Transverse colon (tissue), 3 donors: Measurements from ENCODE around the gene ADAM10.
"Not testable (repeated sequence)": the region's sequence is repeated elsewhere in the genome, so short reads cannot be mapped to it uniquely, and the experiment has no call there.

Source experiments
- POLR2A ChIP-seq: fragments of 450-650 bp; IDR thresholded peaks from one replicate; pipeline ENCODE4 v1.6.1; 2016; ENCODE audit warnings: antibody characterized with exemption, mild to moderate bottlenecking, moderate library complexity
- TF ChIP-seq, protein P1 (sequence below), 5 experiments: fragments of 200-600 bp in 3 of 5; fragments of 450-650 bp in 2 of 5; sonication (generic) in 3 of 5; IDR thresholded peaks; 1 replicate in 2 of 5; 2 replicates in 3 of 5; pipeline ENCODE4 v1.5.1; 2016 to 2017; ENCODE audit warnings: antibody characterized with exemption in 5 of 5, inconsistent platforms in 3 of 5, mild to moderate bottlenecking in 2 of 5, moderate library complexity in 1 of 5

DNA sequence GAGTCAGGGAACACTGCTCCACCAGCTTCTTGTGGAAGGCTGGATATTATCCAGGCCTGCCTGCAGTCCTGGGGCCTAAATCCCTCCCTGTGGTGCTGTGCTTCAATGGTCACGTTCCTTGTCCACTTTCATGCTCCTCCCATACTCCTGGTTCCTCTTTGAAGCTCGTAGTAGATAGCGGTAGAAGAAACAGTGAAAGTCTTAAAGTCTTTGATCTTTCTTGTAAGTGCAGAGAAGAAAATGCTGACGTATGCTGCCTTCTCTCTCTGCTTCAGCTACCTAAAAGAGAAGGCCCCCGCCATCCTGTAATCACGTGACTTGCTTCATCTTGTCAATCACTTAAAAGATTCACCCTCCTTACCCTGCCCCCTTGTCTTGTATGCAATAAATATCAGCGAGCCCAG is 19.1 kb upstream of the ADAM10 start:
- TF ChIP-seq, protein P1, sequence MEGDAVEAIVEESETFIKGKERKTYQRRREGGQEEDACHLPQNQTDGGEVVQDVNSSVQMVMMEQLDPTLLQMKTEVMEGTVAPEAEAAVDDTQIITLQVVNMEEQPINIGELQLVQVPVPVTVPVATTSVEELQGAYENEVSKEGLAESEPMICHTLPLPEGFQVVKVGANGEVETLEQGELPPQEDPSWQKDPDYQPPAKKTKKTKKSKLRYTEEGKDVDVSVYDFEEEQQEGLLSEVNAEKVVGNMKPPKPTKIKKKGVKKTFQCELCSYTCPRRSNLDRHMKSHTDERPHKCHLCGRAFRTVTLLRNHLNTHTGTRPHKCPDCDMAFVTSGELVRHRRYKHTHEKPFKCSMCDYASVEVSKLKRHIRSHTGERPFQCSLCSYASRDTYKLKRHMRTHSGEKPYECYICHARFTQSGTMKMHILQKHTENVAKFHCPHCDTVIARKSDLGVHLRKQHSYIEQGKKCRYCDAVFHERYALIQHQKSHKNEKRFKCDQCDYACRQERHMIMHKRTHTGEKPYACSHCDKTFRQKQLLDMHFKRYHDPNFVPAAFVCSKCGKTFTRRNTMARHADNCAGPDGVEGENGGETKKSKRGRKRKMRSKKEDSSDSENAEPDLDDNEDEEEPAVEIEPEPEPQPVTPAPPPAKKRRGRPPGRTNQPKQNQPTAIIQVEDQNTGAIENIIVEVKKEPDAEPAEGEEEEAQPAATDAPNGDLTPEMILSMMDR (IDR thresholded peaks at IDR 0.05), result not testable (repeated sequence)
- not testable (repeated sequence) for TF ChIP-seq POLR2A
